ENCODE results near the gene MSRB3. TPM values are rescaled to one million over a fixed set of nuclear protein-coding genes. Genes with fewer than 3 reads are reported as not detected.

The MSRB3 gene
- total RNA-seq, 1 experiment from 2014 or later, result not detected

DNA sequence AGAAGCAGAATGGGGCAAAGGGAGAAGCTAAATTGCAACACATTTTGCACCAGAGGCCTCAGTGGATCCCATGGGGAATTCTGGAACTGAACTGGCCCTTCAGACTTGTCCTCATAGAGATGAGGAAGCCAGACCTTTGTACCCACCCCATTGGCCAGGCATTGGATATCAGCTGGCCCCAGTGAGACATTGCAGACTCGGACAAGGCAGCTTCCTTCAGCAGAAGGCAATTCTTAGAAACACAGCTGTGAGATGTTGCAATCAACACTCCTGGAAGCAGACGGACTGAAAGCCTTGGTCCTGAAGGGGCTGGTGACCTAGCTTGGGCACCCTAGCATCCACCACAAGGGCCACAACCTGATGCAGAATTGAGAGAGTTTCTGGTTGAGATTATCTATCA is 218.1 kb downstream of the MSRB3 start:
- no peak for DNase-seq (ENCODE audit: low spot score)

DNA sequence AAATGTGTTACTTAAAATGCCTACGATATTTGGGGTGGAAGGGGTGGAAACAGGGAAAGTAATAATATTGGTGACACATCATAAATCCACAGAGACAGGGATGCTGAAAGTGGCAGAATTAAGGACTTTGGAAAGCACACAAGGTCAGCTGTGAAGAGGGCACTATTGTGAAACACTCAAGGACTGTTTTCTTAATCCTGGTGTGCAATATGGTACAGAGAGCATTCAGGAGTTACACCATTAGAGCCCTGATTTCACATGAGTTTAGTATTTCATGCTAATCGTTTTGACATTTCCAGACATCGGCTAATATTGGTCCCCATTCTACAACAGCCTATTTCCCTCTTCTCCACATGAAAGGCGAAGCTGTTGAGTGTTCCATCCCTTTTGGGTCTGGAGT is 219.2 kb downstream of the MSRB3 start:
- no peak for DNase-seq (ENCODE audit: low spot score)

DNA sequence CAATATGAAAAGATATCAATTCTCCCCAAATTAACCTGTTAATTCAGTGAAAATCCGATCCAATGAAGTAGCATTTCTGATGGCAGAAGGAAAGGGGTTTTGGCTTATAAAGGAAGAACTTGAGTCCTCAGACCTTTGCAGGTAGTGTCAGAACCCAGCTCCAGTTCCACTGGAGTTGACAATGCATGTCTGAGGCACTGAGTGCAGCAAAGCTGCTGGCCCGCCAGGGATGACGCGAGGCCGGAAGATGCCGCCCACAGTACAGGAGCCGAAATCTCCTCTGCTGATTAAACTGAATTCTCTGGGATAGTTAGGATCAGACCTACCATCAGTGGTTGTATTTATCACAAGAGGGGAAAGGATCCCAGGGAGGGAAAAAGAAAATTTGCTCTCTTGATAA is 220.7 kb downstream of the MSRB3 start:
- no peak for DNase-seq (ENCODE audit: low spot score)

DNA sequence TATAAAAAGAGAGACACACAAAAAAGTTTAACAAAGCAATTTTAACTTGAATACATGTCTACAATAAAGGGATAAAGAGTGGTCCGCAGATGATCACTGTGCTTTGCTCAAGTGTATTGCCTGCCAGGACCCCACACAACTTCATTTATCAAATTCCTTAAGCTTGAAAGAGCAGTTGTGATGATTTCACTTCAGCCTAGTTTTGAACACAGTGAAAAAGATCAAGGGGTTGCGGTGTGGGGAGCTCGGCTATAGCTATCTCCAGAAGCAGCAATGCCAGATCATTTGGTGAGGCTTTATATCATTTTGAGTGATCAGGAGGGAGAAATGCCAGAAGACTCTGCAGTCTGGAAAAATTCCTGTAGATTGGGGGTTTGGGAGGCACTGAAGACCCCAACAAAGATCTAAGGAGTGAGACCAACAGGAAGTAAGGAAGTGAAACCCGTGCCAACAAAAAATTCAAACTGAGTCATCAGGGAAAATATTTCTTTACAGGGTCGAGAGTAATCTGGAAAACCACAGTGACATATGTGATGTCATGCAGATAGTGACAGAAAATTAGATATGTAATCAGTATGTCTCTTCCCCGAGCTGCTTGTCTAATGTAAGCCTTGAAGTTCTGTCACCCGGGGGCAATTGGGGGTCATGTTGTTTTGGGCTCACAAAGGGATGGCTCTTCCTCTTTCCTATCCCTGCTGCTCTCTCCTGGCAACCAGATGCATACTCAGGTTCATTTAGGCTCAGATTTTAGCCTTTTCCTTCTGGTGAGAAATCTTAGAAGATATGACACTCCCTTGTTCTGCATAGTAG is 221.8 kb downstream of the MSRB3 start:
- no peak for DNase-seq (ENCODE audit: low spot score)

DNA sequence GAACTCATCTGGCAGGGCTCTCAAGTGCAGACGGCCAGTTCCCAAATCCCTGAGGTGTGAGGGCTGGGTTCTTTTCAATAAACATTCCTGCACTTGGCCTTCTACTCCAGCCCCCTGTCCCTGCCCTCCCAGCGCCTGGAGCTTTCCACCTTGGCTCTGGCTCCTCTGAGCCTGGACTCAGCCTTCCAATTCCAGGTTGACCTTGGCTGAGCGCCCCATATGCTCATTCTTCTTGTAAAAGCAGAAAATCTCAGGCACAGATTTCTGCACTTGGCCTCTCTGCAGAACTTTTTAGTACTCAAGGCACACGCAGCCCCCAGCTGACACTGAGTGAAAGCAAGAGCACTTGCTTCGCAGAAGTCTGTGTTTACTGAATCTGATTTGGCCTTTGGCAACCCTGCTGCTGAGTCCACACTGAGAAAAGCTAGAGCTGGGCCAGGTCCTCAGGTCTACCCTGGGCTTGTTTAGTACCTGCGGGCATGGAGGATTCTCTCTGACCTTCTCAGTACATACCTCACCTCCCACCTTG is 222.7 kb downstream of the MSRB3 start:
- no peak for DNase-seq (ENCODE audit: low spot score)

DNA sequence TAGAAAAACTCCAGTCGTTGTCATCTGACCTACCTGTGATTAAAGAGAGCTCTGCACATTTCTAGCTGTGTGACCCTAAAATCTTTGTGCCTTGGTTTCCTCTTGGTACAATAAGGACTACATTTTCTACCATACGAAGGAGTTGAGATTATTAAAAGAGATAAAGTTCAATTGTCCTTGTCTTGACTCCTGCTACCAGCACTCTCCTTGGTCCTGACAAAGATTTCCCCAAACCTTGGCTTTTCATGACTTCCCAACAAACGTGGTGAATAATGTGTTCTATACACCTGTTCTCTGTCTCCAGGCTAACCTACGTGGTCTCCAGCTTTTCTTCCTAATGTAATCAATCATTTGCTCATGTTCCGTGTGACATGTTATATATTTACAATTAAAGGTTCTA is 223.5 kb downstream of the MSRB3 start:
- no peak for DNase-seq (ENCODE audit: low spot score)

DNA sequence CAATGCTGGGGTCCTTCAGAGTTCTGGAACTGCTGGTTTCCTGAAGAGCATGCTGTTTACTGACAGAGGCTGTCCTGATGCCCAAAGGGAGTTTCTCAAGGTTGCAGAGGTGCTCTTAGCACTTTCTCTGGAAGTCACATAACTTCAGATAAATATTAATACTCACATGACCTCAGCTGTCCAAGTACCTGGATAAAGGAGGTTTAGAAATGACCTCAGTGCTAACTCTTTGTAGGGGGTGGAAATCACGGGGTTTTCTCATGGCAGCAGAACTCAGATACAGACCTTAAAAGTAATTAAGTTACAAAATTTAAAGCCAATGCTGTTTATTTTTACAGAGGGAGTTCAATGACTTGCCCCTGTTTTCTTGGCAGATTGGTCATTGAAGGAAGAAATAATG is 225.9 kb downstream of the MSRB3 start:
- DNase-seq (ENCODE audit: low spot score), result no peak

DNA sequence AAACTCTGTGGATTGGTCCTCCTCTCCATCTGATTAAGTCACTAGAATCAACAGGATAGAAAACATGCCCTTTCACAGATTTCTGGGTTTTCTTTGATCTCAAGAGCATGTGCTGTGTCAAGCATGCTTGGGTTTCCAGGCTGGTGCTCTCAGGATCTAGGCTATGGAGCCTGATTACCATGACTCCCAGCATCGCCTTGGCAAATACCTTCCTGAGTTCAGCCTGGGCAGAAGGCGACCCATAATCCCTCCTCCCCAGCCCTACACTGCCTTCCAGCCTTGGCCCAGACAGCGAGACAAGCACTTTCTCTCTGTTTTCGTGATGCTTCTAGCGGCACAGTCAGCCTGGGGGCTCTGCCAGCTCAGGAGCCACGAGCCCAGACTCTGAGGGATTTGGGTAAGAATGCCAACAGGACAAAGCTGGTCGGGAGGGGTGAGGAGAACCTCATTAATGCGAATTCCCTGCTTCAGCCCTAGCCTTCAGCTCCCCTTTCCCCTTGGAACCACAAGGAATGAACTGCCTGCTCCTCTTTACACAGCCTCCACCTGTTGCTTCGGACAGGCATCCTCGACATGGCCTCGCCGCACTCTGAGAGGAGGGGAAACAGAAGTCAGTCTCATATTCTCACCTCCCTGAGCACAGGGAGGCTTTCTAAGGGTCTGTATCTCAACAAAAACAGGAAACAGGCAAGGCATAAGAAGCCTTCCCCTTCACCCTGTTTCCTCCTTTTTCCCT is 227.1 kb downstream of the MSRB3 start:
- no peak for DNase-seq (ENCODE audit: low spot score)

DNA sequence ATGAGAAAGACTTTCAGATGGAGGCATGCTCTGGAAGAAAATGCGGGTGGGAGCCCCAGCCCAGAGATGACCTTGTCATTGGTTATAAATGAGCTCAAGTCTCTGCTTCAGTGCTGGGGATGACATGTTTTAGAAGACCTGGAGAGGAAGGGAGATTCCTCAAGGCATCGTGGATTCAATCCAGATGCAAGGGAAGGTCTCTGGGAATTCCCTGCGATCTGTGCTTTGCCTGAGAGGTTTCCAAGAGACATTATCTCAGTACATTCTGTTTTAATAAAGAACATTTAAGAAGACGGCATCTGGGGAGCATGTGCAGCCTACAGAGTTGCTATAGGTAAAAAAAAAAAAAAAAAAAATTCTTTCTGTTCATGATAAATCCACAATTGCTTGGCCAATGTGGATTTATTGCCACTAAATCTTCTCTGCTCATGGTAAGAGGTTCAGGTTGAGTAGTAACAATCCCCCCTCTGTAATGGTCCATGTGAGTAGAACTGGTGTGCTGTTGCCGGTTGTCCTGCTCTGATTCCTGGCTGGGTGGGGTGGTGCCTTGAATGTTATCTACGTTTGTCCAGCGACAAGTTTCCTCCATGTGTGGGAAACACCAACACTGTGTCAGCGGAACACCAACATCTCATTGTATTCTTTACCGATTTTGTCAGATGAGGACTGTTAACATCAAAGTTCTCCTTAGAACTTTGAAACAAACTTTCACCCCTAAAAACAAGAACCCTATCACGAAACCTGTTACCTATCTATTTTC is 230.0 kb downstream of the MSRB3 start:
- no peak for DNase-seq (ENCODE audit: low spot score)

DNA sequence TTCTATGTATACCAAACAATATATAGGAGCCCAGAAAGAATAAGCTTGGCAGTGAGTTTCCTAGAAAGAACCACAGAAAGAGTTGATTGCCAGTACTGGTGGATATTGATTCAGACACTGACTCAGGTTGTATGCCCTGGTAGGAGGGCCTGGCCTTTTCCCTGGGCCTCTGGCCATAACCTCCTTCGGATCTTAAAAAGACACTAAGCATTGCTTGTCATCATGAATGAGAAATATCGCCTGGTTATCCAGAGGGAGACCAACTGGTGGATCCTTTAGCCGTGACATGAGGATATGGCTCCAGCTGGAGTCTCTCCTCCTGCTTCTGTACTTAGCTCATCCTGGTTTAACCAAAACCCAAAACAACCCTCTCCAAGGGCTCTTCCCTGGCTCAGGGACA is 231.5 kb downstream of the MSRB3 start:
- DNase-seq (ENCODE audit: low spot score), result peak; percentile 4

DNA sequence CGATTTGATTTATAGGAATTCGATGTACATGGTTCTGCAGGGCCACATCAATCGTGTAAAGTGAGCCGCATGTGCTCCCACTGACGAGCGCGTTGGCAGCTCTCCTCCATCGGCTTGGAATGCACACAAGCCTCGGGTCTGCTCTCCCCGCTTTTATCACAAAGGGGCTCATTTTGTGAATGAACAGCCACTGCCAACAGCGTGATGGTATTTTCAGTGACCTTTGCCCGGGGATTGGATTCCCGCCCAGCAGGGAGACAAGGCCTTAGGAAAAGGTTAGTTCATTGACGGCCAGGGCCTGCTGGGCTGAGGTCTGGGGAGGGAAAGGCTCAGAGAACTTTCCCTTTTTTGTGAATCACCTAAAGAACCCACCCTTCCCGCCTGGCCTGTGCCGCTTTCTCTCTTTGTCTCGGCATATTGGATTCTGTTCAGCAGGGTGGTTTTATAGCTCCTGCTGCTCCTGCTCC is 232.1 kb downstream of the MSRB3 start:
- DNase-seq (ENCODE audit: low spot score), result peak; percentile 68

DNA sequence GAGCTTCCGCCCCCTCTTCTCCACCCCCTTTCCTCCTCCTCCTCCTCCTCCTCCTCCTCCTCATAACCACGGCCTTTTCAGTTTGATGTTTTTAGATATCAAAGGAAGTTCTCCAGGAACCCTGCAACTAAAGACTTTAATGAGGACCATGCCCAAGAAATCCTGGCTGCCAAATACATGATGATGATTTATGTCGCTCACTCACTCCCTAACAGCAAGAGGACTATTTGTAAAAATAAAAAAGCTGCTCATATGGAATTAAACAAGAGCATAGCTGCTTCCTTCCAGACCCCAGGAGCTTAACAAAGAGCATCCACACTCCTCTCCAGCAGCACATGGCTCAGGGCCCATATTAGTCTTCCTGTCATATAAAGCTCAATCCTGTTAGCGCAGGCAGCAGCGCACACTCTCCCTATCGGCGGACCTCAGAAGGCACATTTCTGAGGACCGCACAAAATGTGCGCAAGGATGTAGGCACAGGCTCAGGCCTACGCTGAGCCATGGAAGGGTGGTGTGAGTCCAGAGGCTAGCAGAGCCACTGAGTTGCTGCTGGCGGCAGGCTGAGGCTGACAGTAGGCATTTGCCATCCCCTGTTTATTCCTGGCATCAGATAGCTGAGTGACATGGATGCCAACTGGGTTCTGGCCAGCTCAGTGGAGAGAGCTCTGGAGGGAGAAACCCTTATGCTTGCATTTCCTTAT is 232.8 kb downstream of the MSRB3 start:
- no peak for DNase-seq (ENCODE audit: low spot score)

DNA sequence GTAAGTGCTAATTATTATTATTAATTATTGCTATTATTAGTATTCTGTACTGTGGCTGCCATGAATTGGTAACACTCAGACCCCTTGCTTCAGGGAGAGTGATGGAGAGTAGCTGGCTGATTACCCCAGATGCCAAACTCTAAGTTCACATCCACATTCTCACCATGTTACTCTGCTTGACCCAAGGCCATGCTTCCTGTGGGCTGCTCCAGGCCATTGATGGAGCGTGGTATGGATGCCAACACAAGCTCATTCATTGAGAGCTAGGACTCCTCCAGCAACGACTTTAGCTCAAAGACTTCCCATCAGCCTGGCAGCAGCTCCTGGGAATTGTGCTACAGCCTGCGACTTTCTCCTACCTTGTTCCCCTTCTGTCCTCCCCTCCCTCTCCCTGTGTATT is 233.4 kb downstream of the MSRB3 start:
- no peak for DNase-seq (ENCODE audit: low spot score)

Other genes with a start within 250 kb of the MSRB3 start
- not detected in 2 replicates for gene WIF1, start 157.4 kb upstream of the MSRB3 start, total RNA-seq (2014; rRNA removed; shearing (Covaris generic))
- 64.2 and 70.9 TPM in 2 replicates for gene LEMD3, start 109.1 kb upstream of the MSRB3 start, total RNA-seq (2014; rRNA removed; shearing (Covaris generic))

Data from HT-29 (cell line).